GF-D8 (cell line): ENCODE measurements around the gene ARL14.
"Not testable (repeated sequence)": the region's sequence is repeated elsewhere in the genome, so short reads cannot be mapped to it uniquely, and the experiment has no call there.

Source experiments
- DNase-seq: peaks from one replicate; lab custom pipeline; 2025; lab: John Stamatoyannopoulos, UW

The ARL14 gene

GRCh38 chr3:160677459-160677881, 510 bp downstream of the ARL14 start:
- no peak for DNase-seq

GRCh38 chr3:160678292-160678842, 1.4 kb downstream of the ARL14 start:
- DNase-seq = no peak

DNA sequence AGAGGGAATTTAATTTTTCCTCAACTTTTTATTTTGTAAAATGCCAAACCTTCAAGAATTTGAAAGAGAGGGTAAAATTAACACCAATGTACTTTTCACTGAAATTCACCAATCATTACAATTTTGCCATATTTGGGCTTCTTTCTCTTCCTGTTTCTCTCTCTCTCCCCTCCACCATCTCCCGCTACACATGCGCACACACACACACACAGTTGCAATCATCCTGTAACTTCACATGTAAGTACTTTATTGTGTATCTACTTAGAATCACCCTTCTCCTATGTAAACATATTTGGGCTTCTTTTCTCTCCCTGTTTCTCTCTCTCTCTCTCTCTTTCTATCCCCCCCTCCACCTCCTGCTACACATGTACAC, 7.4 kb downstream of the ARL14 start:
- no peak for DNase-seq

- DNase-seq = no peak
These were observed 8.3 kb downstream of the ARL14 start for GRCh38 chr3:160685144-160685766.

GRCh38 chr3:160686955-160687535, 10.1 kb downstream of the ARL14 start:
- DNase-seq = no peak

- DNase-seq = no peak
These were observed 14.2 kb downstream of the ARL14 start for GRCh38 chr3:160691151-160691550.

DNA sequence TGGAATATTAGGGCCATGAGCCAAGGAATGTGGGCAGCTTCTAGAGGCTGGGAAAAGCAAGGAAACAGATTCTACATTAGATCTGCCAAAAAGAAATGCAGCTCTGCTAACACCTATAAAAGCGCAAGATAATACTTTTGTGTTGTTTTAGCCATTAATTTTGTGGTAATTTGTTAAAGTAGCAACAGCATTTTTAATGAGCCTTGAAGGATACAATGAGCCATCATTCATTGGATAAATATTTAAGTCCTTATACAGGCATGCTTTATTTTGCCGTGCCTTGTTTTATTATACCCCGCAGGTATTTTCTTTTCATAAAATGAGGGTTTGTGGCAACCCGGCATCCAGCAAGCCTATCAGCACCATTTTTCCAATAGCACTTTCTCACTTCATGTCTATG, 15.0 kb downstream of the ARL14 start:
- DNase-seq = no peak

DNA sequence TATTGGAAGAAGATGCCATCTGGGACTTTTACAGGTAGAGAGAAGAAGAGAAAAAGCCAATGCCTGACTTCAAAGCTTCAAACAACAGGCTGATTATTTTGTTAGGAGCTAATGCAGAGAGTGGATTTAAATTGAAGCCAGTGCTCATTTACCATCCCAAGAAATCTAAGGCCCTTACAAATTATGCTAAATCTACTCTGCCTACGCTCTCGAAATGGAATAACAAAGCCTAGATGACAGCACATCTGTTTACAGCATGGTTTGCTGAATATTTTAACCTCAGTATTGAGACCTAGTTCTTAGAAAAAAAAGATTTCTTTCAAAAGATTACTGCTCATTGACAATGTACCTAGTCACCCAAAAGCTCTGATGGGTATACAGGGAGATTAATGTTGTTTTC, 16.2 kb downstream of the ARL14 start:
- DNase-seq = no peak

DNA sequence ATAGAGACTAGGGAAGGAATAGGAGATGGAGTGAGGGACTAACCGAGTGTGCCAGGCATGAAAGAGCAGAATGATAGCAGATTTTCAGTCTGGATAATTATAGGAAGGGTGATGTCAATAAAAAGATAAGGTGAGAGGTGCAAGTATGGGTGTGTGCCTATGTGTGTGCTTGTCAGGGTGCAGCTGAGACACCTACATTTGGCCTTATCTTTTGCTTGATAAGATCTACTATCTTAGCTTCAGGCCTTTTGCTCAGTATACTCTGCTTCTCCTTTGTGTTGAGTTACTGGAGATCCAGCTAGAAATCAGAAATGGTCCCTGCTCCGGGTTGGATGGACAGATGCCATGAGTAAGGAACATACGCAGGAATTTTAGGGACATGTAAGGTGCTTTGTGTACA, 17.4 kb downstream of the ARL14 start:
- DNase-seq = no peak

DNA sequence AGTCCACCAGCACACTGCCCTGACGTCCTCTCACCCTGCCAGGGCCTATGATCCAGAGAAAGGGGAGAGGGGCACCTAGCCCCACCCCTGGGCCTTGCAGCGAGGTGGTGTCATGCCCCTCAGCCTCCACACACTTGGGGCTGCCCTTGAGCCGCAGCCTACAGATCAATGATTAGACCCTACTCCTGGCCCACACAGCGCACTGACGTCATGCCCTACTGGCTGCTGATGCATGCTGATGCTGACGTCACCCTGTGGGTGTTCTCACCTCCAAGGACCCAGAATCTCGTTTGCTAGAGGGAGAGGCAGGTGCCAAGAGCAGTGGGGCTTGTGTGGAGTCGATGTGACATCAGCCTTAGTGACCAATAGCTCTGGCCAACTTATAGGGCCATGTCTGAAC, 18.0 kb downstream of the ARL14 start:
- DNase-seq = no peak

DNA sequence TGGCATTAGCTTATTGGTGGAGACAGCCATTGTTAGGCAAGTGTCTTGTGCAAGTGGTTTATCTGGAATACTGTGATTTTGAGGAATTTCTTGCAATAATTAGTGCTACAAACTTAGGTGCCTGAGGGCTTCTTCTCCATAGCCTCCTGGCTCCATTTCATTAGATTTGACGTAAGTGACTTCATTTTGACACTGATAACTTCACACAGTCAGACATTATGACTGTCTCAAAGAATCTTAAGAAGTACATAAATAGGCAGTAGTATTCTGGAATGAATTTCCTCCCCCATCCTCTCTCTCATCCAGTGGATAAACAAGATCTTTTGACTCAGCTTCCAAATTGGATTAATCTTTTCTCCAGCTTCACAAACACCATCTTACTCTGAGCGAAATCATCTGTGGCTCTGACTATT, 19.0 kb downstream of the ARL14 start:
- DNase-seq = no peak

DNA sequence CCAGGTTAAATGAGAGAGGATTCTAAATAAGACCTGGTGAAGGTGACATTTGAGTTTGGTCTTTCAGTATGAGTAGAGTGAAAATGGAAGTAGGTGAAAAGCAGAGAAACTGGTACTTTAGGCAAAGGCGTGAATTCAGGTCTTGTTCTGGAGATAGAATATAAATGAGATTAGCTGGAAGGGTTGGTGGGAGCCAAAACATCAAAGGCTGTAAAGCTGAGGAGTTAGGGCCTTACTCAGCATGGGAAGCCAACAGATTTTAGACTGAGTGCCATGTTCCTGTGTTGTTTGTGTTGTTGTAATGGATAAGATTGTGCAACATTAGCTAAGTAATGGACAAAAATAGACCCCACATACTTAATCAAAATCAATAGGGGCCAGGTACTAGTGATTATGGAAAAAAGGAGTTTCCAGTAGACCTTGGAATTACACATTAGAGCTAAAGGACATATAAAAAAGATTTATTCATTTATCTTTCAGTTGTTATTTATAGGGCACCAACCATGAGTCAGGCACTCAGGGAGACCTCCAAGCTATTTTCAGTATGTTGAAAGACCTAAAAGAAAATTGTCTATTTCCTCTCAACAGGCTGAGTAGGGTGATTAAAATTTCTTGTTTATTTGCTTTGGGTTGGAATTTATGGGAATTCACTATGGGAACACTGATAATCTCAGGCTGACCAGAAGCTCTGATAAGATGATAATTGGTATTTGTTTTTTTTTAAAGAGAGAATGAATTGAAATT, 20.8 kb downstream of the ARL14 start:
- no peak for DNase-seq

- DNase-seq = no peak
These were observed 21.7 kb downstream of the ARL14 start for GRCh38 chr3:160698599-160699195.

DNA sequence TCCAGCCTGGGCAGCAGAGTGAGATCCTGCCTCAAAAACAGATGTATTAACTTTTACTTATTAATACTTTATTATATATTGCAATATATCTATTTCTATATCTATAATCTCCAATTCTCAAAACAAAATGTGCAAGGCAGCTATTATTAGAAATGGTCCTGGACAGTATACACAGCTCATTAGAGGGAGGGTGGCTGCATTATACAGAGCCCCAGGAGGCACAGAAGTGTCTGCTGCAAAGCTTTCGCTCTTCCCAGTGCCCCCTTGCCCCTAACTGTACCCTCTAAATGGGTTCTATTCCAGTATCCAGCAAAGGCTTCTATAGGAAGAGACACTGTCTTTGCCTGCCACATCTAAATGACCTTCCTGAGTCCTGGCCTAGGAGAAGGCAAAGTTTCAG, 24.5 kb downstream of the ARL14 start:
- DNase-seq = no peak

- no peak for DNase-seq
These were observed 25.3 kb downstream of the ARL14 start for GRCh38 chr3:160702290-160702689.

GRCh38 chr3:160703974-160704373, 27.0 kb downstream of the ARL14 start:
- DNase-seq = no peak

DNA sequence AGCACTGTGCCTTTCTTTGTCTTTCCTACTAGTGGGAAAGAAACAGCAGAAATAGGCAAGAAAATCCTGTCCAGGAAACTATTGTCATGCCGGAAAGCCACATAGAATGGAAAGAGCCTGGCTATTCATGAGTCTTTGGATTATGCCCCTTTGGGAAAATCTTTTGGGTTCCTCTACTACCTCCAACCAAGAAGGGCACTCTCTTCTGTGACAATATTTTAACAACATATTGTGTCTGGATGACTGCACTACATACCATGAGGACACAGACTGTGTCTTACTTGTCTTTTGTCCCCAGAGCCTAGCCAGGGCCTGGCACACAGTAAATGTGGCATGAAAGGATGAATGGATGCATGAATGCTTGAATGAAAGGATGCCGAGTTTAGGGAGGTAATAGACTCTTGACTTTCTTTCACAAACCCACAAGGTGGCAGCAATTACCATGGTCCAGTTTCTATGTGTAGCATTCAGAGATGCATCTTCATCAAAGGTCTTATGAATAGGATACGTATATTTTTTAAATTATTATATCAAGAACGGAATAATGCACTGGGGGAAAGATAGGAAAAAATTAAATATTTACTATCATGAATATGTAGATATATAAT, 30.3 kb downstream of the ARL14 start:
- no peak for DNase-seq

DNA sequence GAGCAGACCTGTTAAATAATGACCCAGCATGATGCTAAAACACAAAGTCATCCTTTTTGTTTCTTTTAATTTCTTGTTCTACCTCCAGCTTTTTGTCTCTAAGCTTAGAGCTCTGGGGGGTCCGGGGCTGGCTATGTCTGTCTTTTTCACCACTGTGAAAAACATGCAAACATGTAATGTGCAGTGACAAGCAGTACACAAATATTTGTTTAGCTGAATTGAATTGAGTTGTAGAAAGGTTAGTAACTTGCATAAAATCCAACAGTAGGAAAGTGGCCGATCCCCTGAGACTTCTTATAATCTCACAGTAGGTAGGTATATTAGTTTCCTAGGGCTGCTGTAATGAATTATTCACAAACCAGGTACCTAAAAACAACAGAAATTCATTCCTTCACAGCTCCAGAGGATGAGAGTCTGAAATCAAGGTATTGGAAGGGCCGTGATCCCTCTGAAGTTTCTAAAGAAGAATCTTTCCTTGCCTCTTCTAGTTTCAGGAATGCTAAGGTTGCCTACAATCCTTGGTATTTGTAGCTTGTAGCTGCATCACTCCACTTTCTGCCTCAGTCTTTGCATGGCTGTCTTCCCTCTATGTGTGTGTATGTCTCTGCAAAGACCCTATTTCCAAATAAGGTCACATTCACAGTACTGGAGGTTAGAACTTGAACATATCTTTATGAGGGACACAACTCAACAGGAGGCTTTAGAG, 32.7 kb downstream of the ARL14 start:
- DNase-seq = no peak

GRCh38 chr3:160713144-160713543, 36.2 kb downstream of the ARL14 start:
- DNase-seq = not testable (repeated sequence)

DNA sequence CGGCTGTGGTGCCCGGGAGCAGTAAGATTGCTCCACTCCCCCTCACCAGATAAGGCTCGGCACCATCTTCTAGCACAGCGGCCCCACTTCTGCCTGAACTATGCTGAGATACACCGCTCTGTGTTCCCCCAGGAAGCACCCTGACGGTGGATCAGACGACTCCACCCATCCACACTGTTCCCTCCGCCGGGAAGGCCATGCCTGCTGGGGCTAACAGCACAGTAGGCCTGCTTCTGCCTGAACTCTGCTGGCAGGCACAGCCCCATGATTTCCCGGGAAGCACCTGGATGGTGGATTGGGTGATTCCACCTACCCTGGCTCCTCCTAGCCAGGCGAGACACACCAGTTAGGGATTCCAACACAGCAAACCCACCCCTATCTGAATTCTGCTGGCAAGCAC, 42.8 kb downstream of the ARL14 start:
- DNase-seq = no peak

- no peak for DNase-seq
These were observed 43.3 kb downstream of the ARL14 start for GRCh38 chr3:160720123-160720746.
